Spinal cord (tissue), 10 donors: ENCODE results near the gene OTUD5. TPM values are rescaled to one million over a fixed set of nuclear protein-coding genes. Genes with fewer than 3 reads are reported as not detected.

Experiments used
- DNase-seq, 6 donors: peaks; one replicate each; pipeline versions ENCODE4 v3.0.0 to v3.0.0-alpha.2; 2013 to 2015; ENCODE audit warnings: low spot score in 6 of 6, low read depth in 4 of 6
- H3K27ac ChIP-seq: one replicate; pipeline ENCODE4 v1.5.1; 2013; ENCODE audit warnings: low read depth, low read length, control low read depth
- H3K27me3 ChIP-seq: one replicate; pipeline ENCODE4 v1.6.1; 2013; ENCODE audit warnings: low read length; ENCODE audit not compliant: control insufficient read depth, insufficient read depth
- H3K36me3 ChIP-seq: one replicate; pipeline ENCODE4 v1.6.1; 2013; ENCODE audit warnings: low read length; ENCODE audit not compliant: control insufficient read depth, insufficient read depth
- H3K4me1 ChIP-seq: one replicate; pipeline ENCODE4 v1.6.1; 2013; ENCODE audit warnings: low read length; ENCODE audit not compliant: control insufficient read depth, insufficient read depth
- H3K4me3 ChIP-seq: one replicate; pipeline ENCODE4 v1.5.1; 2013; ENCODE audit warnings: low read depth, low read length, control low read depth
- H3K9me3 ChIP-seq: one replicate; pipeline ENCODE4 v1.6.1; 2013; ENCODE audit warnings: low read length; ENCODE audit not compliant: control insufficient read depth, insufficient read depth
- WGBS: methylation state at CpG from one replicate; pipeline ENCODE4 v1.1.5; 2013; ENCODE audit warnings: missing lambda C conversion rate; ENCODE audit not compliant: insufficient coverage; 5-methylcytosine and 5-hydroxymethylcytosine counted together
- long read RNA-seq, 4 donors: transcript quantifications; one replicate each; lab custom pipeline, GENCODE V29; 2026
- polyA plus RNA-seq, 2 donors: library from polyadenylated mRNA; unstranded; fragments of 120-200 nt; gene quantifications; one replicate each; pipeline ENCODE4 v1.2.1, GENCODE V29; 2013; ENCODE audit not compliant: insufficient read length in 2 of 2
- total RNA-seq, 2 donors: library from RNA; depleted of rRNA in 1 of 2; stranded (reverse); fragments of 120-200 nt in 1 of 2; fragments of >200 nt in 1 of 2; gene quantifications; one replicate each; pipeline versions ENCODE4 v1.2.3 to v1.2.4, GENCODE V29; 2013 to 2014
- donor health status: healthy.

OTUD5 gene
- total RNA-seq, result 10 to 100 TPM; 27.9 to 35.7 TPM
- 10 to 100 TPM; 74.0 to 81.4 TPM for polyA plus RNA-seq
- long read RNA-seq, donor 1, transcript OTUD5-202 (9 exons, 2,692 nt), result major isoform, 9 of 9 reads
- long read RNA-seq, donor 1, partial matches to known transcripts, result 0 of 9 reads
- long read RNA-seq, donor 1, other reads (novel, unspliced or antisense), result 0 of 9 reads
- long read RNA-seq, donor 2, partial matches to known transcripts, result 0 of 1 reads
- long read RNA-seq, donor 2, other reads (novel, unspliced or antisense), result 0 of 1 reads
- long read RNA-seq, donor 3, partial matches to known transcripts, result 0 of 4 reads
- long read RNA-seq, donor 3, other reads (novel, unspliced or antisense), result 0 of 4 reads
- long read RNA-seq, donor 4, transcript OTUD5-202 (9 exons, 2,692 nt), result major isoform, 6 of 6 reads
- long read RNA-seq, donor 4, partial matches to known transcripts, result 0 of 6 reads
- long read RNA-seq, donor 4, other reads (novel, unspliced or antisense), result 0 of 6 reads

GRCh38 chrX:48957477-48957826 lies at the start of gene OTUD5:
TSS of gene OTUD5 (minus strand) at chrX:48957607. CDS start at chrX:48957570, 37 bp downstream.
- peak in 5 of 6 donors; percentile 38 to 92 (median 56) for DNase-seq

GRCh38 chrX:49003696-49004095 lies 46.3 kb upstream of the OTUD5 start:
- no peak for DNase-seq
- H3K27me3 ChIP-seq, result no peaks in the 10 kb centered on the region
- H3K36me3 ChIP-seq, result peaks cover 9% of the 10 kb centered on the region
- no peak overlapping the region for H3K4me3 ChIP-seq
- no CpG with 5 or more reads among the region's 5 CpGs for WGBS
- H3K9me3 ChIP-seq, result no peaks in the 10 kb centered on the region
- no peak overlapping the region for H3K27ac ChIP-seq
- no peaks in the 10 kb centered on the region for H3K4me1 ChIP-seq

More at GRCh38 chrX:48957477-48957826, at the start of gene OTUD5:
- 35% methylated on average over 53 of the region's 53 CpGs for WGBS
- H3K27ac ChIP-seq, result peak within 1 kb of the TSS; percentile 95
- peaks cover 20% of the 10 kb centered on the region for H3K36me3 ChIP-seq
- H3K4me1 ChIP-seq, result peaks cover 24% of the 10 kb centered on the region
- H3K27me3 ChIP-seq, result no peaks in the 10 kb centered on the region
- H3K4me3 ChIP-seq, result peak within 1 kb of the TSS; percentile 60
- no peaks in the 10 kb centered on the region for H3K9me3 ChIP-seq

GRCh38 chrX:49002091-49002935 lies 44.9 kb upstream of the OTUD5 start, which contains the start of gene GRIPAP1:
TSS of gene GRIPAP1 (minus strand) at chrX:49002264. CDS start at chrX:49002229, 35 bp downstream.
- H3K4me3 ChIP-seq, result peak within 1 kb of the TSS; percentile 82
- H3K9me3 ChIP-seq, result no peaks in the 10 kb centered on the region
- WGBS, result 25% methylated on average over 21 of the region's 38 CpGs
- H3K27ac ChIP-seq, result peak within 1 kb of the TSS; percentile 78
- DNase-seq, result peak; percentile 69 to 97 (median 76)
- H3K4me1 ChIP-seq, result no peaks in the 10 kb centered on the region
- no peaks in the 10 kb centered on the region for H3K27me3 ChIP-seq
- peaks cover 14% of the 10 kb centered on the region for H3K36me3 ChIP-seq

GRCh38 chrX:49001521-49002090 lies 44.2 kb upstream of the OTUD5 start:
- DNase-seq, result peak in 2 of 6 donors; percentile 44 to 62

GRCh38 chrX:49000636-49001035 lies 43.2 kb upstream of the OTUD5 start:
- DNase-seq, result no peak
- no peaks in the 10 kb centered on the region for H3K27me3 ChIP-seq
- H3K9me3 ChIP-seq, result no peaks in the 10 kb centered on the region
- no peak overlapping the region for H3K27ac ChIP-seq
- peaks cover 22% of the 10 kb centered on the region for H3K36me3 ChIP-seq
- WGBS, result 82% methylated on average over 3 of the region's 4 CpGs
- H3K4me1 ChIP-seq, result no peaks in the 10 kb centered on the region
- H3K4me3 ChIP-seq, result no peak overlapping the region

More at GRCh38 chrX:49001521-49002090, 44.2 kb upstream of the OTUD5 start:
- Histone ChIP-seq H3K36me3 (peaks cover 20% of the 10 kb centered on the region), H3K27me3 (no peaks in the 10 kb centered on the region), H3K4me3 (peak overlapping the region; percentile 82), H3K27ac (no peak overlapping the region), H3K4me1 (no peaks in the 10 kb centered on the region), H3K9me3 (no peaks in the 10 kb centered on the region)
- WGBS, result 32% methylated on average over 17 of the region's 17 CpGs

- Histone ChIP-seq H3K27me3 (no peaks in the 10 kb centered on the region), H3K4me1 (no peaks in the 10 kb centered on the region), H3K36me3 (peaks cover 22% of the 10 kb centered on the region), H3K4me3 (no peak overlapping the region), H3K9me3 (no peaks in the 10 kb centered on the region), H3K27ac (no peak overlapping the region)
- DNase-seq, result no peak
- 80% methylated on average over 4 of the region's 5 CpGs for WGBS
Observed at GRCh38 chrX:48999030-48999429, 41.6 kb upstream of the OTUD5 start.

GRCh38 chrX:48998391-48998790 lies 41.0 kb upstream of the OTUD5 start:
- H3K36me3 ChIP-seq, result peaks cover 22% of the 10 kb centered on the region
- no peak overlapping the region for H3K27ac ChIP-seq
- no peaks in the 10 kb centered on the region for H3K4me1 ChIP-seq
- H3K27me3 ChIP-seq, result no peaks in the 10 kb centered on the region
- 79% methylated on average over 2 of the region's 4 CpGs for WGBS
- H3K9me3 ChIP-seq, result no peaks in the 10 kb centered on the region
- DNase-seq, result no peak
- H3K4me3 ChIP-seq, result no peak overlapping the region

GRCh38 chrX:48997865-48998264 lies 40.5 kb upstream of the OTUD5 start:
- Histone ChIP-seq H3K36me3 (peaks cover 28% of the 10 kb centered on the region), H3K27ac (no peak overlapping the region), H3K4me1 (no peaks in the 10 kb centered on the region), H3K27me3 (no peaks in the 10 kb centered on the region), H3K4me3 (no peak overlapping the region), H3K9me3 (no peaks in the 10 kb centered on the region)
- 56% methylated on average over 1 of the region's 1 CpG for WGBS
- DNase-seq, result no peak

- no peak overlapping the region for H3K27ac ChIP-seq
- H3K4me3 ChIP-seq, result no peak overlapping the region
- 90% methylated on average over 3 of the region's 3 CpGs for WGBS
- no peaks in the 10 kb centered on the region for H3K4me1 ChIP-seq
- H3K27me3 ChIP-seq, result no peaks in the 10 kb centered on the region
- no peaks in the 10 kb centered on the region for H3K9me3 ChIP-seq
- DNase-seq, result no peak
- H3K36me3 ChIP-seq, result peaks cover 32% of the 10 kb centered on the region
Observed at GRCh38 chrX:48997455-48997854, 40.0 kb upstream of the OTUD5 start.
